GM20000 (cell line): Measurements from ENCODE around the gene PKP1.
A peak's percentile ranks its signal among the peaks of the same experiment; 100 is the strongest.

ENCODE experiments used
- DNase-seq: peaks from one replicate; pipeline ENCODE4 v3.0.0; 2012; ENCODE audit warnings: low spot score
- CTCF ChIP-seq: IDR thresholded peaks from 2 replicates; pipeline ENCODE4 v1.5.1; 2012; ENCODE audit warnings: mild to moderate bottlenecking, control low read depth; ENCODE audit errors: extremely low read depth, missing control alignments

The PKP1 gene

GRCh38 chr1:201251411-201251810 is 31.9 kb upstream of the PKP1 start:
- no peak for TF ChIP-seq CTCF
- no peak for DNase-seq

GRCh38 chr1:201251851-201252430 is 31.4 kb upstream of the PKP1 start:
- TF ChIP-seq CTCF, result no peak
- no peak for DNase-seq

DNA sequence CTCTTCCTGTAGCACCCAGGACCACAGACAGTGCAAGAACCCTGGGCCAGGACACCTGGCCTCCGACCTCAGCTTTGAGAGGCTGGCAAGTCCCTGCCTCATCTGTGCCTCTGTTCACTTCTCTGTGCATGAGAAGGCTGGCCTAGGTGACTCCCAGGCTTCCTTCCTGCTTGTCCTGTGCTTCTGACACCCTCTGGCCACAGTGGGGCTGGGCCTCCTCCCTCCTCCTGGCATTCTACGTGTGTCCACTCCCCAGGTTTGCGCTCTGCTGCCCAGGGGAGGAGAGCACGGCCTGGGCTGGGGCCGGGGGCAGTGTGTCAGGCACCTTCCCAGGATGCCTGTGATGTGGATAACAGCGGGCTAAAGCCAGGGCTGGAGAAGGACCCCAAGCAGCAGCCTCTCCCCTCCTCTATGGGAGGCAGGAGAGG is 30.3 kb upstream of the PKP1 start:
- no peak for TF ChIP-seq CTCF
- no peak for DNase-seq

GRCh38 chr1:201253411-201253810 is 29.9 kb upstream of the PKP1 start:
- no peak for DNase-seq
- no peak for TF ChIP-seq CTCF

- DNase-seq, result no peak
- no peak for TF ChIP-seq CTCF
Measured at GRCh38 chr1:201253906-201254624, 29.2 kb upstream of the PKP1 start.

- peak; percentile 94 for TF ChIP-seq CTCF
Measured at GRCh38 chr1:201254625-201255478, 28.5 kb upstream of the PKP1 start.

More at GRCh38 chr1:201254625-201255478, 28.5 kb upstream of the PKP1 start:
- DNase-seq, result peak; percentile 88
